ENCODE results near the gene PCSK5.

The PCSK5 gene

GRCh38 chr9:76143834-76144233, 253.4 kb downstream of the PCSK5 start:
- no peak for DNase-seq (ENCODE audit: low read depth)
- TF ChIP-seq CTCF (IDR thresholded peaks at IDR 0.05; ENCODE audit: insufficient read depth, low read depth, low read length, missing control alignments): no peak
- H3K4me3 ChIP-seq (ENCODE audit: low read length): no peak overlapping the region

- no peak for DNase-seq (ENCODE audit: low read depth)
- TF ChIP-seq CTCF (IDR thresholded peaks at IDR 0.05; ENCODE audit: insufficient read depth, low read depth, low read length, missing control alignments): no peak
Measured at GRCh38 chr9:76150013-76150412, 259.5 kb downstream of the PCSK5 start.

DNA sequence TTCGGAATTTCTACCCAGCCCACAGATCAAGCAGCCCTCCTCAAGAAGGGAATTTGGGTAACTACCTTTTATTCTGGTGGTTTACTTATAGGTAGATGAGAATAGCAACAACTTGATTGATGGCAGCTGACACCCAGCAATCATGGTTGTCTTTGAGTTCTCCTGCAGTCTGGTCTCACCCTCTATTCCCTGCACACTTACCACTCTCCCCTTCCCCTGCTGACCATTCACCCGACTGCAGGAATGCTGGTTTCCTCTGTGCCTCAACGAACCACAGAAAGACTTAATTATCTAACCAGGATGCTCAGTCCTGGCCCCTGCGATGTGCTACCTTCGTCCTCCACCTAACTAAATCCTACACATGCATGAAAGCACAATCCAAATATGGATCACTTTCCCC, 260.8 kb downstream of the PCSK5 start:
- no peak overlapping the region for H3K4me3 ChIP-seq (ENCODE audit: low read length)
- no peak for TF ChIP-seq CTCF (IDR thresholded peaks at IDR 0.05; ENCODE audit: insufficient read depth, low read depth, low read length, missing control alignments)
- DNase-seq (ENCODE audit: low read depth): no peak

More at GRCh38 chr9:76150013-76150412, 259.5 kb downstream of the PCSK5 start:
- no peak overlapping the region for H3K4me3 ChIP-seq (ENCODE audit: low read length)

DNA sequence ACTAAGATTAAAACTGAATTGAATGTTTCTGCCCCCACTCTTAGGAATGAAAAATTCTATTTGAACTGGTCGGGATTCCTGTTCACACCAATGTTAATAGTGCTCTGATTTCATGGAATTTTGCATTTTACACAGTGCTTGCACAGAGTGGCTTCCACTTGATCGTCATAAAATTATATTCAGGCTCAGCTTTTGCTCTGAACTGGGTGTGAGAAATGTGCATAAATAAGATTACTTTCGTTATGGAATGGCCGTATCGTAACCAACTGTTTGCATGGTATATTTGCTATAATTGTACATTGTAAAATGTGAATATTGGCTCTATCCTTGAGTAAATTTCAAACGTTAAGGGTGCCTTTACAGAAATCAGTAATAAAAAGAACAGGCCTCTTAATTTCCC, 262.9 kb downstream of the PCSK5 start:
- no peak for TF ChIP-seq CTCF (IDR thresholded peaks at IDR 0.05; ENCODE audit: insufficient read depth, low read depth, low read length, missing control alignments)
- no peak for DNase-seq (ENCODE audit: low read depth)

GRCh38 chr9:76153902-76154629, 263.6 kb downstream of the PCSK5 start:
- no peak for TF ChIP-seq CTCF (IDR thresholded peaks at IDR 0.05; ENCODE audit: insufficient read depth, low read depth, low read length, missing control alignments)
- DNase-seq (ENCODE audit: low read depth): no peak
- H3K4me3 ChIP-seq (ENCODE audit: low read length): no peak overlapping the region

More for the DNA sequence above, 262.9 kb downstream of the PCSK5 start:
- H3K4me3 ChIP-seq (ENCODE audit: low read length): no peak overlapping the region

GRCh38 chr9:76155361-76155760, 264.9 kb downstream of the PCSK5 start:
- H3K4me3 ChIP-seq (ENCODE audit: low read length): no peak overlapping the region
- no peak for TF ChIP-seq CTCF (IDR thresholded peaks at IDR 0.05; ENCODE audit: insufficient read depth, low read depth, low read length, missing control alignments)
- no peak for DNase-seq (ENCODE audit: low read depth)

DNA sequence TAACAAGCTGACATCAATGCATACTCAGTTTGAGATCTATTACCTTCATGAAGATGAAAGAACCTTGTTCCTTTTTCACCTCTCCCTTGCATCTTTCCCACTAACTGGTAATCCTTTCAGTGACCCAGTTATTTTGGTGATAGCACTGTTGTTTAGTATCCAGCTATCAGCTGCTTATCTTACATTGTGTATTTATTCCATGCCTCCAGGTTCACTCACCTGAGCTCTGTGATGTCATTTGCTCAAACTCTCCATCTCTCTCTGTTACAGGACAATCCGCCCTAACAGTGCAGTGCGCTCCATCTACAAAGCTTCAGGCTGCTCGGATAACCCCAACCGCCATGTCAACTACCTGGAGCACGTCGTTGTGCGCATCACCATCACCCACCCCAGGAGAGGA, 268.2 kb downstream of the PCSK5 start:
- H3K4me3 ChIP-seq (ENCODE audit: low read length): no peak overlapping the region
- no peak for TF ChIP-seq CTCF (IDR thresholded peaks at IDR 0.05; ENCODE audit: insufficient read depth, low read depth, low read length, missing control alignments)
- no peak for DNase-seq (ENCODE audit: low read depth)

All from epithelial cell of esophagus (primary cell).